WERI-Rb-1 (cell line): Measurements from ENCODE around the gene TES.

Source experiments
- DNase-seq: peaks from one replicate; pipeline ENCODE4 v3.0.0-alpha.2; 2020
- H3K27ac ChIP-seq: fragments of 250-450 bp; sonication (Bioruptor Pico); 2 replicates; pipeline ENCODE4 v1.5.1; 2020; ENCODE audit warnings: mild to moderate bottlenecking, moderate library complexity
- H3K27me3 ChIP-seq: fragments of 250-450 bp; sonication (Bioruptor Pico); 2 replicates; pipeline ENCODE4 v1.5.1; 2021; ENCODE audit warnings: mild to moderate bottlenecking, low read depth, moderate library complexity; ENCODE audit not compliant: insufficient read depth, severe bottlenecking
- H3K36me3 ChIP-seq: fragments of 250-450 bp; sonication (Bioruptor Pico); 2 replicates; pipeline ENCODE4 v1.5.1; 2020; ENCODE audit warnings: mild to moderate bottlenecking, moderate library complexity
- H3K4me3 ChIP-seq: 2 replicates; pipeline ENCODE4 v1.5.1; 2011; ENCODE audit warnings: low read depth, mild to moderate bottlenecking, control low read depth, low read length
- H3K9me3 ChIP-seq: fragments of 250-450 bp; sonication (Bioruptor Pico); 2 replicates; pipeline ENCODE4 v1.5.1; 2021; ENCODE audit warnings: mild to moderate bottlenecking, moderate library complexity; ENCODE audit not compliant: severe bottlenecking
- TF ChIP-seq, protein P1 (sequence below): IDR thresholded peaks from 2 replicates; pipeline ENCODE4 v1.5.1; 2011; ENCODE audit warnings: low read depth, mild to moderate bottlenecking, control low read depth, inconsistent platforms, low read length

TES gene

DNA sequence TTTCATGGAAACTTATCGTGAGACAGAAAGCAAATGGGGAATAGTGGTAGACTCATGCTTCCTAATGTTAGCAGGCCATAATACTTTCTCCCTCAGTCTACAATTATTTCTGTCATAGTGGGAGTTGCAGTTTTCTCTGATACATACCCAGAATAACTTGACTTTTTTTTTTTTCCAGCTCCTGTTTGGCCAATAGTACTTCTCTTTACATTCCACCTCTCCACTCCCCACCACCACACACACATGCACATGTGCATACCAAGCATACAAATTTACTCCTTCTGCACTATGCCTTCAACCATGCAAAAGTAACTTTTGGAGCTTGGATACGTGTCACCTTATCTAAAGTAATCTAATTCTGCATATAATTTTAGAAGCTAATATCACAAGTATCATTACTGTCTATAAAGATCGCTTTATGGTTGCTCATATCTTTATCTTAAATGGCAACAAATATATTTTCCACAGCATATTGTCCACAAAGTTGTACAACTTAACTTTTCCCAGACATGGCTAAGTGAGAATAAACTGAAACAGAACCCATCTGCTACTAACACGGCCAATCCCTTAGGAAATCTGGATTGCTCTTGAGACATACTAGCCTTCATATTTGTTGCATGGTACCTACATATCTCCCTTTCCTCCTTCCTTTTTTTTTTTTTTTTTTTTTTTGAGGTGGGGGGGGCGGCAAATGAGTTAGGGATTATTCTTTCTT, 49.0 kb downstream of the TES start:
- Histone ChIP-seq H3K27ac (no peak overlapping the region), H3K4me3 (no peak overlapping the region), H3K36me3 (no peaks in the 10 kb centered on the region; the same call in none of the 2 replicates), H3K9me3 (no peaks in the 10 kb centered on the region), H3K27me3 (peaks cover 3% of the 10 kb centered on the region)
- TF ChIP-seq, protein P1, sequence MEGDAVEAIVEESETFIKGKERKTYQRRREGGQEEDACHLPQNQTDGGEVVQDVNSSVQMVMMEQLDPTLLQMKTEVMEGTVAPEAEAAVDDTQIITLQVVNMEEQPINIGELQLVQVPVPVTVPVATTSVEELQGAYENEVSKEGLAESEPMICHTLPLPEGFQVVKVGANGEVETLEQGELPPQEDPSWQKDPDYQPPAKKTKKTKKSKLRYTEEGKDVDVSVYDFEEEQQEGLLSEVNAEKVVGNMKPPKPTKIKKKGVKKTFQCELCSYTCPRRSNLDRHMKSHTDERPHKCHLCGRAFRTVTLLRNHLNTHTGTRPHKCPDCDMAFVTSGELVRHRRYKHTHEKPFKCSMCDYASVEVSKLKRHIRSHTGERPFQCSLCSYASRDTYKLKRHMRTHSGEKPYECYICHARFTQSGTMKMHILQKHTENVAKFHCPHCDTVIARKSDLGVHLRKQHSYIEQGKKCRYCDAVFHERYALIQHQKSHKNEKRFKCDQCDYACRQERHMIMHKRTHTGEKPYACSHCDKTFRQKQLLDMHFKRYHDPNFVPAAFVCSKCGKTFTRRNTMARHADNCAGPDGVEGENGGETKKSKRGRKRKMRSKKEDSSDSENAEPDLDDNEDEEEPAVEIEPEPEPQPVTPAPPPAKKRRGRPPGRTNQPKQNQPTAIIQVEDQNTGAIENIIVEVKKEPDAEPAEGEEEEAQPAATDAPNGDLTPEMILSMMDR: no peak
- DNase-seq: no peak

DNA sequence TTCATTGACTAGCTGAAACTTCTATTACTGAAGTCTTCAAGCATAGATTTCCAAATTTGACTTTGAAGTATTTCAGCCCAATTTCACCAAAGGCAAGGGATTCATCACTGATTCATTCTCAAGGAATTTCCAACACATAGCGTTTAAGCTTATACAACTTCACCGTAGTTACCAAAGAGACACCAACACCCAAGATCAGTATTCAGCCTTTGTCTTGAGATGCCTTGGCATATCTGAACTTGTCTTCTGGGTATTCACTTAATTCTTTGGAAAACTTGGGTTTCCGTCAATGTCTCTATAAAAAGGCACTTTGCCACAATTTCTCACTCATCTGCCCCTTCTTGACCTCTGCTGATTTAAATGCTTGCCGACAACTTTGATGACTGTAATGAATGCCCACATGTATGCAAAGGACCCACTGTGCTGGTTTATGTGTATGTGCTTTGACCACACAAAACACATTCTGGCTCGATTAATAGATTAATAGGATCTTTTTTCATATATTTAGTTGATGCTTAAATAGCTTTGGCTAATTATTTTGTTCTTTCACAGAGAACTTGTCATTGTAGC, 49.6 kb downstream of the TES start:
- TF ChIP-seq, protein P1: no peak
- Histone ChIP-seq H3K4me3 (no peak overlapping the region), H3K36me3 (no peaks in the 10 kb centered on the region; the same call in none of the 2 replicates), H3K9me3 (no peaks in the 10 kb centered on the region), H3K27ac (no peak overlapping the region), H3K27me3 (peaks cover 3% of the 10 kb centered on the region)
- DNase-seq: no peak

DNA sequence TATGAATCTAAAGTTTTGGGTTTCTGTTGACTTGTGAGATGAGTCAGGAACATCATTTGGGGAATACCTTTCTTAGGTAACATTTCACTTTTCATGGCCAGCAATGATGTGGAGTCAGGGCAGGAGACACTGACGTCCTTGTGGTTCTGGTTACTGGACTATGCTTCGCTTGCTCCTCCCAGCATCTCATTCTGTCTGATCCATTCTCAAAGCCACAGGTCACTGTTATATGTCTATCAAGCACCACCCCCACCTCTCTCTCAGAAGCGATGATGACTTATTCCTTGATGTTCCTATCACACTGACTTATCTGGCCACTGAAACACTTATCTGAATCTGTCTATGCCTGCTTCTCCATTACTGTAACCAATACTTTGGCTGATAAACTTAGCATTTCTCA, 51.6 kb downstream of the TES start:
- H3K27me3 ChIP-seq: peaks cover 6% of the 10 kb centered on the region
- TF ChIP-seq, protein P1: no peak
- no peaks in the 10 kb centered on the region; the same call in 1 of the 2 replicates for H3K36me3 ChIP-seq
- DNase-seq: no peak
- no peak overlapping the region for H3K27ac ChIP-seq
- H3K4me3 ChIP-seq: no peak overlapping the region
- no peaks in the 10 kb centered on the region for H3K9me3 ChIP-seq

GRCh38 chr7:116265881-116266280, 55.5 kb downstream of the TES start:
- peaks cover 13% of the 10 kb centered on the region for H3K27me3 ChIP-seq
- H3K36me3 ChIP-seq: no peaks in the 10 kb centered on the region
- H3K4me3 ChIP-seq: no peak overlapping the region
- TF ChIP-seq, protein P1: no peak
- no peaks in the 10 kb centered on the region for H3K9me3 ChIP-seq
- H3K27ac ChIP-seq: no peak overlapping the region
- no peak for DNase-seq

- H3K36me3 ChIP-seq: no peaks in the 10 kb centered on the region
- no peak overlapping the region for H3K27ac ChIP-seq
- TF ChIP-seq, protein P1: no peak
- H3K4me3 ChIP-seq: no peak overlapping the region
- peaks cover 18% of the 10 kb centered on the region for H3K27me3 ChIP-seq
- no peak for DNase-seq
- no peaks in the 10 kb centered on the region for H3K9me3 ChIP-seq
These were observed 59.1 kb downstream of the TES start for GRCh38 chr7:116269466-116269865.
